Measurements from ENCODE around the gene CHKB.

- TF ChIP-seq CTCF (conservative IDR thresholded peaks at IDR 0.05; ENCODE audit: low read depth, low read length), result no peak
- TF ChIP-seq RAD21 (IDR thresholded peaks at IDR 0.05; ENCODE audit: low read length), result no peak
- no peak for TF ChIP-seq RFX5 (IDR thresholded peaks at IDR 0.05; ENCODE audit: low read depth, low read length)
- TF ChIP-seq POLR2A (IDR thresholded peaks at IDR 0.05; ENCODE audit: low read depth, low read length), result no peak
Observed at GRCh38 chr22:50548921-50549790, 33.5 kb downstream of the CHKB start.
